Measurements from ENCODE around the gene C9. TPM values are rescaled to one million over a fixed set of nuclear protein-coding genes. Genes with fewer than 3 reads are reported as not detected.

C9 gene
- total and polyA plus RNA-seq, 4 donors: 128 to 3,238 (median 748) TPM

DNA sequence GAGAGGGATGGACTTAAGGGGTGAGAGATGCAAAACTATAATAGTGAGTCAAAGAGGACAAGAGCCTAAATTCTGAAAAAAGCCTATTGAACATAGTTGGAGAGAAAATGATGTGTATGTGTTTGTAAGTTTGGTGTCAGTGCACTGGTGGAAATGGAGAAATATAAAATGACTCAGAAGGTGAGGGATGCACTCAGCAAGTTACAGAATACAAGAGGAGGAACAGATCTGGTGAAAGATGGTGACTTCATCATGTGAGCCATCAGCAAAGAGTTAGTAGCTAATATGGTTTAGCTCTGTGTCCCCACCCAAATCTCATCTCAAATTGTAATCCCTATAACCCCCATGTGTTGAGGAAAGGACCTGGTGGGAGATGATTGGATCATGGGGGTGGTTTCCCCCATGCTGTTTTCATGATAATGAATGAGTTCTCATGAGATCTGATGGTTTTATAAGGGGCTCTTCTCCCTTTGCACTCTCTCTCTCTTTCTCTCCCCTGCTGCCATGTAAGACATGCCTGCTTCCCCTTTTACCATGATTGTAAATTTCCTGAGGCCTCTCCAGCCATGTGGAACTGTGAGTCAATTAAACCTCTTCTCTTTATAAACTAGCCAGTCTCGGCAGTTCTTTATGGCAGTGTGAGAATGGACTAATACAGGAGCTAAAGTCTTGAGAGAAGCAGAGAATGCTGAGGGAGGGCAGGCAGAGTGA, 114.6 kb downstream of the C9 start:
- 87% methylated on average over 1 of the region's 1 CpG for WGBS
- H3K4me1 ChIP-seq (ENCODE audit: control insufficient read depth in 4 of 4, insufficient read depth in 4 of 4, low read length in 3 of 4): no peaks in the 10 kb centered on the region
- peaks cover 0 to 2% (median 0%) of the 10 kb centered on the region in 4 donors for H3K9me3 ChIP-seq (ENCODE audit: control insufficient read depth in 4 of 4, low read length in 3 of 4)
- TF ChIP-seq, protein P1, sequence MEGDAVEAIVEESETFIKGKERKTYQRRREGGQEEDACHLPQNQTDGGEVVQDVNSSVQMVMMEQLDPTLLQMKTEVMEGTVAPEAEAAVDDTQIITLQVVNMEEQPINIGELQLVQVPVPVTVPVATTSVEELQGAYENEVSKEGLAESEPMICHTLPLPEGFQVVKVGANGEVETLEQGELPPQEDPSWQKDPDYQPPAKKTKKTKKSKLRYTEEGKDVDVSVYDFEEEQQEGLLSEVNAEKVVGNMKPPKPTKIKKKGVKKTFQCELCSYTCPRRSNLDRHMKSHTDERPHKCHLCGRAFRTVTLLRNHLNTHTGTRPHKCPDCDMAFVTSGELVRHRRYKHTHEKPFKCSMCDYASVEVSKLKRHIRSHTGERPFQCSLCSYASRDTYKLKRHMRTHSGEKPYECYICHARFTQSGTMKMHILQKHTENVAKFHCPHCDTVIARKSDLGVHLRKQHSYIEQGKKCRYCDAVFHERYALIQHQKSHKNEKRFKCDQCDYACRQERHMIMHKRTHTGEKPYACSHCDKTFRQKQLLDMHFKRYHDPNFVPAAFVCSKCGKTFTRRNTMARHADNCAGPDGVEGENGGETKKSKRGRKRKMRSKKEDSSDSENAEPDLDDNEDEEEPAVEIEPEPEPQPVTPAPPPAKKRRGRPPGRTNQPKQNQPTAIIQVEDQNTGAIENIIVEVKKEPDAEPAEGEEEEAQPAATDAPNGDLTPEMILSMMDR (IDR thresholded peaks at IDR 0.05; ENCODE audit: low read depth, low read length, missing input control): no peak
- TF ChIP-seq SP1 (IDR thresholded peaks at IDR 0.05) (no peak), JUND (IDR thresholded peaks at IDR 0.05) (no peak), RAD21 (IDR thresholded peaks at IDR 0.05) (no peak), GABPA (IDR thresholded peaks at IDR 0.05 in 1 of 2, conservative IDR thresholded peaks at IDR 0.05 in 1 of 2) (no peak), YY1 (IDR thresholded peaks at IDR 0.05) (no peak), HNF4A (conservative IDR thresholded peaks at IDR 0.05) (no peak), EGR1 (IDR thresholded peaks at IDR 0.05; ENCODE audit: low read depth in 2 of 2) (no peak)
- H3K27me3 ChIP-seq (ENCODE audit: control insufficient read depth in 4 of 4, insufficient read depth in 4 of 4, low read length in 3 of 4): no peaks in the 10 kb centered on the region
- no peaks in the 10 kb centered on the region for H3K36me3 ChIP-seq (ENCODE audit: control insufficient read depth in 4 of 4, insufficient read depth in 3 of 4, low read depth in 1 of 4, low read length in 3 of 4)
- no peak overlapping the region for H3K27ac ChIP-seq (ENCODE audit: low read depth in 1 of 2, low read length in 2 of 2)
- no peak for DNase-seq (ENCODE audit: low spot score)
- H3K4me3 ChIP-seq (ENCODE audit: low read depth in 1 of 3, low read length in 3 of 3): no peak overlapping the region
- H3K9ac ChIP-seq (ENCODE audit: low read depth in 1 of 2, low read length in 2 of 2): no peak overlapping the region

GRCh38 chr5:39249069-39249468, 115.2 kb downstream of the C9 start:
- H3K9me3 ChIP-seq (ENCODE audit: control insufficient read depth in 4 of 4, low read length in 3 of 4): peaks cover 0 to 2% (median 0%) of the 10 kb centered on the region in 4 donors
- no peak for DNase-seq (ENCODE audit: low spot score)
- H3K27me3 ChIP-seq (ENCODE audit: control insufficient read depth in 4 of 4, insufficient read depth in 4 of 4, low read length in 3 of 4): no peaks in the 10 kb centered on the region
- no peak overlapping the region for H3K4me3 ChIP-seq (ENCODE audit: low read depth in 1 of 3, low read length in 3 of 3)
- 92% methylated on average over 1 of the region's 1 CpG for WGBS
- H3K4me1 ChIP-seq (ENCODE audit: control insufficient read depth in 4 of 4, insufficient read depth in 4 of 4, low read length in 3 of 4): no peaks in the 10 kb centered on the region
- no peak for TF ChIP-seq RAD21 (IDR thresholded peaks at IDR 0.05)
- no peak for TF ChIP-seq NR2F2 (IDR thresholded peaks at IDR 0.05)
- no peak for TF ChIP-seq EGR1 (IDR thresholded peaks at IDR 0.05; ENCODE audit: low read depth in 2 of 2)
- TF ChIP-seq YY1 (IDR thresholded peaks at IDR 0.05): no peak
- TF ChIP-seq HNF4A (conservative IDR thresholded peaks at IDR 0.05): no peak
- no peak for TF ChIP-seq SP1 (IDR thresholded peaks at IDR 0.05)
- H3K9ac ChIP-seq (ENCODE audit: low read depth in 1 of 2, low read length in 2 of 2): no peak overlapping the region
- no peaks in the 10 kb centered on the region for H3K36me3 ChIP-seq (ENCODE audit: control insufficient read depth in 4 of 4, insufficient read depth in 3 of 4, low read depth in 1 of 4, low read length in 3 of 4)
- no peak overlapping the region for H3K27ac ChIP-seq (ENCODE audit: low read depth in 1 of 2, low read length in 2 of 2)

DNA sequence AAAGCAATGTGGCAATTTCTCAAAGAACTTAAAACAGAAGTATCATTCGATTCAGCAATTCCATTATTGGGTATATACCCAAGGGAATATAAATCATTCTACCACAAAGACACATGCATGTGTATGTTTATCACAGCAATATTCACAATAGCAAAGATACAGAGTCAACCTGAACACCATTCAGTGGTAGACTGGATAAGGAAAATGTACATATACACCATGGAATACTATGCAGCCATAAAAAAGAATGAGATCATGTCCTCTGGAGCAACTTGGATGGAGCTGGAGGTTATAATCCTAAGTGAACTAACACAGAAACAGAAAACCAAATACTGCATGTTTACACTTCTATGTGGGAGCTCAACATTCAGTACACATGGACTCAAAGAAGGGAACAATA, 123.5 kb downstream of the C9 start:
- H3K4me3 ChIP-seq (ENCODE audit: low read depth in 1 of 3, low read length in 3 of 3): no peak overlapping the region
- 94% methylated on average over 1 of the region's 1 CpG for WGBS
- no peak overlapping the region for H3K27ac ChIP-seq (ENCODE audit: low read depth in 1 of 2, low read length in 2 of 2)
- H3K4me1 ChIP-seq (ENCODE audit: control insufficient read depth in 4 of 4, insufficient read depth in 4 of 4, low read length in 3 of 4): no peaks in the 10 kb centered on the region
- no peak for DNase-seq (ENCODE audit: low spot score)
- no peaks in the 10 kb centered on the region for H3K36me3 ChIP-seq (ENCODE audit: control insufficient read depth in 4 of 4, insufficient read depth in 3 of 4, low read depth in 1 of 4, low read length in 3 of 4)
- TF ChIP-seq TAF1 (conservative IDR thresholded peaks at IDR 0.05): no peak
- TF ChIP-seq FOXA2 (IDR thresholded peaks at IDR 0.05): no peak
- TF ChIP-seq, protein P1 (IDR thresholded peaks at IDR 0.05; ENCODE audit: low read depth, low read length, missing input control): no peak
- TF ChIP-seq, protein P2, sequence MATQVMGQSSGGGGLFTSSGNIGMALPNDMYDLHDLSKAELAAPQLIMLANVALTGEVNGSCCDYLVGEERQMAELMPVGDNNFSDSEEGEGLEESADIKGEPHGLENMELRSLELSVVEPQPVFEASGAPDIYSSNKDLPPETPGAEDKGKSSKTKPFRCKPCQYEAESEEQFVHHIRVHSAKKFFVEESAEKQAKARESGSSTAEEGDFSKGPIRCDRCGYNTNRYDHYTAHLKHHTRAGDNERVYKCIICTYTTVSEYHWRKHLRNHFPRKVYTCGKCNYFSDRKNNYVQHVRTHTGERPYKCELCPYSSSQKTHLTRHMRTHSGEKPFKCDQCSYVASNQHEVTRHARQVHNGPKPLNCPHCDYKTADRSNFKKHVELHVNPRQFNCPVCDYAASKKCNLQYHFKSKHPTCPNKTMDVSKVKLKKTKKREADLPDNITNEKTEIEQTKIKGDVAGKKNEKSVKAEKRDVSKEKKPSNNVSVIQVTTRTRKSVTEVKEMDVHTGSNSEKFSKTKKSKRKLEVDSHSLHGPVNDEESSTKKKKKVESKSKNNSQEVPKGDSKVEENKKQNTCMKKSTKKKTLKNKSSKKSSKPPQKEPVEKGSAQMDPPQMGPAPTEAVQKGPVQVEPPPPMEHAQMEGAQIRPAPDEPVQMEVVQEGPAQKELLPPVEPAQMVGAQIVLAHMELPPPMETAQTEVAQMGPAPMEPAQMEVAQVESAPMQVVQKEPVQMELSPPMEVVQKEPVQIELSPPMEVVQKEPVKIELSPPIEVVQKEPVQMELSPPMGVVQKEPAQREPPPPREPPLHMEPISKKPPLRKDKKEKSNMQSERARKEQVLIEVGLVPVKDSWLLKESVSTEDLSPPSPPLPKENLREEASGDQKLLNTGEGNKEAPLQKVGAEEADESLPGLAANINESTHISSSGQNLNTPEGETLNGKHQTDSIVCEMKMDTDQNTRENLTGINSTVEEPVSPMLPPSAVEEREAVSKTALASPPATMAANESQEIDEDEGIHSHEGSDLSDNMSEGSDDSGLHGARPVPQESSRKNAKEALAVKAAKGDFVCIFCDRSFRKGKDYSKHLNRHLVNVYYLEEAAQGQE (IDR thresholded peaks at IDR 0.05): no peak
- no peak for TF ChIP-seq RAD21 (IDR thresholded peaks at IDR 0.05)
- no peak for TF ChIP-seq NR2F2 (IDR thresholded peaks at IDR 0.05)
- TF ChIP-seq FOXA1 (IDR thresholded peaks at IDR 0.05): no peak
- TF ChIP-seq HNF4A (conservative IDR thresholded peaks at IDR 0.05): no peak
- TF ChIP-seq HNF4G (IDR thresholded peaks at IDR 0.05): no peak
- TF ChIP-seq EGR1 (IDR thresholded peaks at IDR 0.05; ENCODE audit: low read depth in 2 of 2): no peak
- no peak for TF ChIP-seq GABPA (IDR thresholded peaks at IDR 0.05 in 1 of 2, conservative IDR thresholded peaks at IDR 0.05 in 1 of 2)
- TF ChIP-seq SP1 (IDR thresholded peaks at IDR 0.05): no peak
- H3K27me3 ChIP-seq (ENCODE audit: control insufficient read depth in 4 of 4, insufficient read depth in 4 of 4, low read length in 3 of 4): no peaks in the 10 kb centered on the region
- no peak overlapping the region for H3K9ac ChIP-seq (ENCODE audit: low read depth in 1 of 2, low read length in 2 of 2)
- H3K9me3 ChIP-seq (ENCODE audit: control insufficient read depth in 4 of 4, low read length in 3 of 4): no peaks in the 10 kb centered on the region

Data from liver (tissue), 9 donors.